ENCODE data around the gene SOBP. TPM values are rescaled to one million over a fixed set of nuclear protein-coding genes. Genes with fewer than 3 reads are reported as not detected.

Gene SOBP
- total RNA-seq, 2 experiments from 2014 or later = 0.27 to 0.31 TPM

GRCh38 chr6:107679457-107679856, 189.5 kb downstream of the SOBP start:
- Mint-ChIP-seq H3K9me3 (peaks cover 3% of the 10 kb centered on the region), H3K4me1 (peaks cover 11% of the 10 kb centered on the region), H3K36me3 (ENCODE audit: low read depth) (no peaks in the 10 kb centered on the region), H3K27ac (no peak overlapping the region), H3K27me3 (peaks cover 12% of the 10 kb centered on the region), H3K4me3 (no peak overlapping the region)
- ChIA-PET CTCF (interaction anchor here (0.6 to 1.2 kb wide), 5 partner anchors 19 to 169 kb away, joined by 3 to 7 read pairs (median 4); no protein-coding TSS in a partner anchor), POLR2A (no interaction called here)
- no peak for DNase-seq

- H3K4me1 Mint-ChIP-seq = no peaks in the 10 kb centered on the region
- H3K36me3 Mint-ChIP-seq (ENCODE audit: low read depth) = no peaks in the 10 kb centered on the region
- H3K9me3 Mint-ChIP-seq = peaks cover 3% of the 10 kb centered on the region
- POLR2A ChIA-PET = no interaction called here
- no peak for DNase-seq
- H3K27ac Mint-ChIP-seq = no peak overlapping the region
- H3K4me3 Mint-ChIP-seq = no peak overlapping the region
- CTCF ChIA-PET = interaction anchor here (0.7 kb wide), 1 partner anchor 62 kb away, joined by 3 read pairs; no protein-coding TSS in a partner anchor
- H3K27me3 Mint-ChIP-seq = peaks cover 12% of the 10 kb centered on the region
These were observed 192.8 kb downstream of the SOBP start for GRCh38 chr6:107682721-107683120.

- no peak overlapping the region for H3K27ac Mint-ChIP-seq
- H3K4me1 Mint-ChIP-seq = no peaks in the 10 kb centered on the region
- CTCF ChIA-PET = interaction anchor here (0.7 kb wide), 1 partner anchor 1470 kb away, joined by 3 read pairs; no protein-coding TSS in a partner anchor
- no peak for DNase-seq
- POLR2A ChIA-PET = no interaction called here
- no peaks in the 10 kb centered on the region for H3K36me3 Mint-ChIP-seq (ENCODE audit: low read depth)
- no peak overlapping the region for H3K4me3 Mint-ChIP-seq
- H3K27me3 Mint-ChIP-seq = peaks cover 12% of the 10 kb centered on the region
- H3K9me3 Mint-ChIP-seq = peaks cover 3% of the 10 kb centered on the region
These were observed 193.3 kb downstream of the SOBP start for GRCh38 chr6:107683183-107683582.

- Mint-ChIP-seq H3K27me3 (peaks cover 9% of the 10 kb centered on the region), H3K36me3 (ENCODE audit: low read depth) (no peaks in the 10 kb centered on the region), H3K9me3 (peaks cover 3% of the 10 kb centered on the region), H3K4me3 (no peak overlapping the region), H3K27ac (no peak overlapping the region), H3K4me1 (peaks cover 2% of the 10 kb centered on the region)
- CTCF ChIA-PET = interaction anchor here (1.1 kb wide), 1 partner anchor 15 kb away, joined by 3 read pairs; no protein-coding TSS in a partner anchor
- POLR2A ChIA-PET = no interaction called here
- no peak for DNase-seq
These were observed 195.1 kb downstream of the SOBP start for GRCh38 chr6:107684996-107685395.

GRCh38 chr6:107689190-107689589, 199.3 kb downstream of the SOBP start:
- ChIA-PET POLR2A (no interaction called here), CTCF (interaction anchor here (1.6 kb wide), 1 partner anchor 9 kb away, joined by 5 read pairs; no protein-coding TSS in a partner anchor)
- Mint-ChIP-seq H3K27ac (no peak overlapping the region), H3K27me3 (no peaks in the 10 kb centered on the region), H3K4me1 (peaks cover 4% of the 10 kb centered on the region), H3K4me3 (no peak overlapping the region), H3K9me3 (peaks cover 4% of the 10 kb centered on the region), H3K36me3 (ENCODE audit: low read depth) (no peaks in the 10 kb centered on the region)
- DNase-seq = no peak

GRCh38 chr6:107689951-107690642, 200.2 kb downstream of the SOBP start:
- POLR2A ChIA-PET = no interaction called here
- Mint-ChIP-seq H3K9me3 (peaks cover 4% of the 10 kb centered on the region), H3K4me1 (peaks cover 4% of the 10 kb centered on the region), H3K4me3 (no peak overlapping the region), H3K36me3 (ENCODE audit: low read depth) (no peaks in the 10 kb centered on the region), H3K27ac (no peak overlapping the region), H3K27me3 (no peaks in the 10 kb centered on the region)
- no peak for DNase-seq
- CTCF ChIA-PET = interaction anchor here (0.6 to 1.6 kb wide), 5 partner anchors 9 to 155 kb away, joined by 3 to 5 read pairs (median 3); no protein-coding TSS in a partner anchor

GRCh38 chr6:107690643-107691061, 200.7 kb downstream of the SOBP start:
- ChIA-PET POLR2A (no interaction called here), CTCF (interaction anchor here (1.2 to 1.6 kb wide), 3 partner anchors 10 to 36 kb away, joined by 3 to 5 read pairs (median 3); no protein-coding TSS in a partner anchor)
- Mint-ChIP-seq H3K4me1 (peaks cover 4% of the 10 kb centered on the region), H3K27ac (no peak overlapping the region), H3K9me3 (peaks cover 4% of the 10 kb centered on the region), H3K36me3 (ENCODE audit: low read depth) (no peaks in the 10 kb centered on the region), H3K4me3 (no peak overlapping the region), H3K27me3 (no peaks in the 10 kb centered on the region)
- no peak for DNase-seq

GRCh38 chr6:107691062-107691751, 201.3 kb downstream of the SOBP start:
- no peak overlapping the region for H3K4me3 Mint-ChIP-seq
- peaks cover 4% of the 10 kb centered on the region for H3K9me3 Mint-ChIP-seq
- no peaks in the 10 kb centered on the region for H3K27me3 Mint-ChIP-seq
- H3K4me1 Mint-ChIP-seq = peaks cover 4% of the 10 kb centered on the region
- DNase-seq = no peak
- CTCF ChIA-PET = interaction anchor here (0.6 kb wide), 1 partner anchor 589 kb away, joined by 3 read pairs; no protein-coding TSS in a partner anchor
- no peaks in the 10 kb centered on the region for H3K36me3 Mint-ChIP-seq (ENCODE audit: low read depth)
- POLR2A ChIA-PET = no interaction called here
- H3K27ac Mint-ChIP-seq = no peak overlapping the region

- Mint-ChIP-seq H3K27me3 (peaks cover 3% of the 10 kb centered on the region), H3K27ac (no peak overlapping the region), H3K36me3 (ENCODE audit: low read depth) (no peaks in the 10 kb centered on the region), H3K4me3 (no peak overlapping the region), H3K4me1 (peaks cover 4% of the 10 kb centered on the region), H3K9me3 (peaks cover 4% of the 10 kb centered on the region)
- ChIA-PET POLR2A (no interaction called here), CTCF (interaction anchor here (0.6 kb wide), 1 partner anchor 180 kb away, joined by 3 read pairs; no protein-coding TSS in a partner anchor)
- no peak for DNase-seq
These were observed 202.4 kb downstream of the SOBP start for GRCh38 chr6:107692351-107692750.

- no peak for DNase-seq
- H3K36me3 Mint-ChIP-seq (ENCODE audit: low read depth) = no peaks in the 10 kb centered on the region
- peaks cover 4% of the 10 kb centered on the region for H3K9me3 Mint-ChIP-seq
- H3K27ac Mint-ChIP-seq = no peak overlapping the region
- no peak overlapping the region for H3K4me3 Mint-ChIP-seq
- peaks cover 6% of the 10 kb centered on the region for H3K4me1 Mint-ChIP-seq
- ChIA-PET CTCF (interaction anchor here (0.6 to 1.3 kb wide), 4 partner anchors 9 to 172 kb away, joined by 3 to 4 read pairs (median 3); no protein-coding TSS in a partner anchor), POLR2A (no interaction called here)
- peaks cover 3% of the 10 kb centered on the region for H3K27me3 Mint-ChIP-seq
These were observed 205.3 kb downstream of the SOBP start for GRCh38 chr6:107695061-107695720.

- H3K36me3 Mint-ChIP-seq (ENCODE audit: low read depth) = no peaks in the 10 kb centered on the region
- H3K9me3 Mint-ChIP-seq = peaks cover 4% of the 10 kb centered on the region
- H3K27me3 Mint-ChIP-seq = peaks cover 3% of the 10 kb centered on the region
- H3K4me3 Mint-ChIP-seq = no peak overlapping the region
- H3K4me1 Mint-ChIP-seq = peaks cover 4% of the 10 kb centered on the region
- ChIA-PET POLR2A (no interaction called here), CTCF (interaction anchor here (0.6 to 2.3 kb wide), 4 partner anchors 11 to 63 kb away, joined by 3 to 7 read pairs (median 3); no protein-coding TSS in a partner anchor)
- DNase-seq = no peak
- H3K27ac Mint-ChIP-seq = no peak overlapping the region
These were observed 207.8 kb downstream of the SOBP start for GRCh38 chr6:107697682-107698081.

- no peak overlapping the region for H3K4me3 Mint-ChIP-seq
- H3K9me3 Mint-ChIP-seq = peaks cover 4% of the 10 kb centered on the region
- CTCF ChIA-PET = interaction anchor here (0.6 to 2.3 kb wide), 5 partner anchors 11 to 63 kb away, joined by 3 to 7 read pairs (median 3); no protein-coding TSS in a partner anchor
- POLR2A ChIA-PET = no interaction called here
- no peak for DNase-seq
- H3K36me3 Mint-ChIP-seq (ENCODE audit: low read depth) = no peaks in the 10 kb centered on the region
- H3K27me3 Mint-ChIP-seq = peaks cover 3% of the 10 kb centered on the region
- H3K4me1 Mint-ChIP-seq = peaks cover 4% of the 10 kb centered on the region
- H3K27ac Mint-ChIP-seq = no peak overlapping the region
These were observed 208.2 kb downstream of the SOBP start for GRCh38 chr6:107698146-107698545.
